Kidney glomerular epithelial cell (primary cell): ENCODE results near the gene KPNB1.

Experiments used
- DNase-seq: peaks from one replicate; lab custom pipeline; 2025; lab: John Stamatoyannopoulos, UW

The KPNB1 gene

DNA sequence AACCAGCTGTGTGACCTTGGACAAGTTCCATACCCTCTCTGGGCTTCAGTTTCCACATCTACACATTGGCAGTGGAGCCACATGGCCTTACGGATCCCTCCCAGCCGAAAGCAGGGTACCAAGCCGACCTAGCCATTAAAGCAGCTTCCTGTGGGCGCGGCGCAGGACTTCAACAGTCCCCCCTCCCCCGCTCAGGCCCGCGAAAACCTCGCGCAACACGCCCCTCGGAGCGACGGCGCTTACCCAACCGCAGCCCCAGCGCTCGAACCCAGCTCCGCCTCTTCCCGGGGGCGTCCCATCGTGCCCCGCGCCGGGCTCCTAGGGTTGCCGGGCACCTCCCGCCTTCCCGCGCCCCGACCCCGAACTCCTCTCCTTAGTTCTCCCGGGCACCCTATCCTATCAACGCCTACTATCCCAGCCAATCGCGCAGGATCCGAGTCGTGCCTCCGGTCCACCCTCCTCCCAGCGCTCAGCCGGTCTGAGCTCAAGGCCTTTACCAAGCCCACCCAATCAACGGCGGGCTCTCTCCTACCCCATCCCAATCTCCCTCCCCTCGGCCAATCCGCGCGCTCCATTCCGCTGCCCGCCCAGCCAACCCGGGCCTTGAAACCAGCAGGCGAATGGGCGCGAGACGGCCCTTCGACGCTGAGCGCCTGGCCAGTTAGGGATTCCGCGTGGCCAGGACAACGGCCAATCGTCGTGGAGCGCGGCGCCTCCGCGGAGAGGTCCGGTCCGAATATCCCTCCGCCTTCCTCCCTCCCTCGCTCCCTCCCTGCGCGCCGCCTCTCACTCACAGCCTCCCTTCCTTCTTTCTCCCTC lies at the start of gene KPNB1:
Gene KPNB1, plus strand, starts transcription at position 767 of the 819 bp plus-strand sequence. CDS start 326 bp downstream, outside the sequence.
- peak; percentile 99 for DNase-seq

DNA sequence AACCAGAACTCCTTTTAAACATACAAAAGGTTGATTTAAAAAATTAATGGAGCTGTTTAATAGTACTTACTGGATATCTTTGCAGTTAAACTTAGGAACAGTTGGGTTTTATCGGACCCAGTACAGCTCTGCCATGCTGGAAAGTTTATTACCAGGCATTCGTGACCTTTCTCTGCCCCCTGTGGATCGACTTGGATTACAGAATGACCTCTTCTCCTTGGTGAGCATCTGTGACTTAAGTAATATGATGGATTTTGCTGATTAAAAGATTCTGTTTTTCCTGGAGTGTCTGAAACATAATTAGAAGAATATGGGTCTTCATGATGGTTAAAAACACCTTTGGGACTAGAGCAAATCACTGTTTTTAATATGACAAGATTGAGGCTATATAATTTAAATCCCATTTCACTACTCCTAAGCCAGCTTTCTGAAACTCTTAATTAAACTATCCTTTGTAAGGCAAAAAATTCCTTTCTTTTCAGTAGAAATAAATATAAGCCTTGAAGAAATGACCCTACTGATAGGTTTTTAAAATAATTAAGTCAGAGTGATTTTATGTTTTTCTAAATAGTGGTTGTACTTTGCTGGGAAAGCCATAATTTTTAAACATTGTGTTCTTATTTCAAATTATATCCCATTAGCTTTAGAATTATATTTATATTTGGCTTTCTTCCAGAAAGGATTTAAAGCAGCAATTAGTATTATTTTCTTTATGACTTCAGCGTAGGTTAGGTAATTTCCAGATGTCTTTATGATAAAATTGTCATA lies 45.7 kb upstream of the KPNB1 start:
- DNase-seq = no peak

DNA sequence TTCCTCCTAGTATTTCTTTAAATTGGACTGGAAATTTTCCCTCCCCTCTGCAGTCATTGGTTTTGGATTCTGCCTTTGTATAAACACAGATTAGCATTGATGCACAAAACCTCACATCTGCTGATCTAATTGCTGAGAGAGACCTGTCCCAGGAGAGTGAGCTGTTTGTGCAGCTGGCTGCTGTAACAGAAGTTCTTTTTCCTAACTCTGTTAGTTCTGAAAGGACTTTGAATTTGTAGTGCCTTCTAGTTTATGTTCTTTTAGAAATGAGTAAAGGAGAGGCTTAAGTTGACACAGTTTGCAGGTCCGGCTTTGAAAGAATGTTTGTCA lies 45.2 kb upstream of the KPNB1 start:
- DNase-seq = no peak

DNA sequence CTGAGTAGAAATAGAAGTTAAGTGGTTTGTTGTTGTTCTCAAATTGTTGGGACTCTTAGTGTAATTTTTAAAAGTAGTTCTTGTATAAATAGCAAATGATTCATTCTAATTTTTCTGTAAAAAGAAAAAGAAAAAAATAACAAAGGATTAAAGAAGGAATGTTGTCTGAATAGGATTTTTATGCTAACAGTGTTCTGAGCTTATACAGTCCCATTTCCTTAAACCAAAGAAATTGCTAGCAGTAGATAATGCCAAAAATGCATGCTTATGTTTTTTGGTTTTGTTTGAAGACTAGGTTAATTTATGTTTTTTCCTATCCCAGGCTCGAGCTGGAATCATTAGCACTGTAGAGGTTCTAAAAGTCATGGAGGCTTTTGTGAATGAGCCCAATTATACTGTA lies 44.7 kb upstream of the KPNB1 start:
- no peak for DNase-seq

- DNase-seq = no peak
These were observed 42.2 kb upstream of the KPNB1 start for GRCh38 chr17:47607481-47607880.

- DNase-seq = peak; percentile 18
These were observed 38.1 kb upstream of the KPNB1 start for GRCh38 chr17:47611372-47612350.

DNA sequence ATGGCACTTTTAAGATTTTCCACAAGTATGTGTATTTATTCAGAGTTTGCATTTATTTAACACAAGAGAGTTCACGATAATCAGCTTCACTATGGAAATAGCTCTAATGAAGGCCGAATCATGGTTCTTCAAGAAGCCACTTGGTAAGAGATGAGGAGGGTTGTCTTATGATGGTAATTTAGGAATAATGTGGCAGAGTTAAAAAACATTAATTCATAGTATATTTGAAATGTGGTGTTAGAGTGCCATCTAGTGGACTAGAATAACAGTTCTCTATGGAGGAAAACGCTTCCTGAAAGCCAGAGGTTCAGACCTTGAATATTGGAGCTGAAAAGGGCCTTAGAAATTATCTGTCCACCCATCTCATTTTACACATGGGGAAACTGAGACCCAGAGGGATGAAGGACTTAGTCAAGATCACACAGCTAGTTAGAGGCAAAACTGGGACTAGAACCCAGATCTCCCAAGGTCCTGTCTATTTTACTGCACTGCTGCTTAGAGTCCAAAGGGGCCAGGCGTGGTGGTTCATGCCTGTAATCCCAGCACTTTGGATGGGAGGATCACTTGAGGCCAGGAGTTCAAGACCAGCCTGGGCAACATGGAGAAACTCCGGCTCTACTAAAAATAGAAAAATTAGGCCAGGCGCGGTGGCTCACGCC lies 33.8 kb upstream of the KPNB1 start:
- DNase-seq = peak; percentile 67

DNA sequence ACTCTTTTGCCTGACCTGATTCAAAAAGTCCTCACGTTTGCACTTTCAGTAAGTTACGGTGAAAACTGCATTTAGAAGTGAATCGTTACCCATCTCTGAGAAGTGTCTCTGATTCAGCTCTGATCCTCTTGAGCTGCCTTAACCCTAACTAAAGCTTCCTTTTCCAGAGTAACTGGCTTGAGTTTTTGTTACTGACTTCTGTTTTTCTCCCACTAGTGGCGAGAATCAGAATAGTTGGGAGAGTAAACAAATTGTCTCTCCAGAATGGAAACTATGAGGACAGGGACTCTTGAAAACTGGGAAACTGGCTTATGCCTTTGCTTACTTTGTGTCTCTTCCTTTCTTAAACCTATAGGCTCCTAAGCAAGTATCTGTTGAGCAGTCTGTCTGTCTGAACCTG lies 31.3 kb upstream of the KPNB1 start:
- no peak for DNase-seq

- DNase-seq = no peak
These were observed 29.0 kb upstream of the KPNB1 start for GRCh38 chr17:47620503-47621245.

DNA sequence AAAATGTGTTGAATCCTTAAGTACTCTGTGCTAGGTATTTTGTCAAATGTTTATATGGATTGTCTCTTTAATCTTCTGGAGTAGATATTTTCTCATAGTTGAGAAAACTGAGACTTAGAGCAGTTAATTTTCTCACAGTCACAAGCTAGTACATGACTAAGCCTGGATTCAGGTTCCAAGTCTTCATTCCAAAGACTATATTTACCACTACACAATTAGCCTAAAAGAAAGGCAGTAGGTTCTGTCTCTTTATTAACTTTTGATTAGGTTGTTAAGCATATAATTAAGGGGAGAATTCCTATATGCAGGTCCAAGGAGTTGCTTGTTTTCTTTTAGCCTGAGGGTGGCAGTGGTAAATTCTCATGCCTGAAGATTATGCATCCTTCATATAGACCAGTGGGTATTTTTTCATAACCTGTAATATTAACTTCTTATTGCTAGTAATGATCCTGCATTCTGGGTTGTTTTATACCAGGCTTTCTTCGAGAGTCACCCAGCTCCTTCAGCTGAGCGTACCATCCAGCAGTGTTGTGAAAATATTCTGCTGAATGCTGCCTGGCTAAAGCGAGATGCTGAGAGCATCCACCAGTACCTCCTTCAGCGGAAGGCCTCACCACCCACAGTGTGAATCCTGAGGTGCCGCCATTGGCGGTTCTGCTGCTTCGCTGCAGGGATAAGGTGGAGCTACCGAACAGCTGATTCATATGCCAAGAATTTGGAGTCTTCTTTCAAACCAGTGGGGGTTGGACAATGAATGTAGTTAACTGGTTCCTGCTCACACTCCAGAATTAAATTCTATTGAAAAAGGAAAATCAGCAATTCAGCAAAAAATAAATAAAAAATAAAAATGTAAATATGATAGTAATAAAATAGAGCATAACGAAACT lies 28.2 kb upstream of the KPNB1 start:
- DNase-seq = peak; percentile 93

- no peak for DNase-seq
These were observed 27.6 kb upstream of the KPNB1 start for GRCh38 chr17:47622180-47622549.

GRCh38 chr17:47624727-47625068 lies 25.0 kb upstream of the KPNB1 start:
- no peak for DNase-seq

GRCh38 chr17:47628014-47628566 lies 21.6 kb upstream of the KPNB1 start:
- DNase-seq = no peak

GRCh38 chr17:47629826-47630225 lies 19.9 kb upstream of the KPNB1 start:
- DNase-seq = no peak

- DNase-seq = no peak
These were observed 19.1 kb upstream of the KPNB1 start for GRCh38 chr17:47630614-47631013.

DNA sequence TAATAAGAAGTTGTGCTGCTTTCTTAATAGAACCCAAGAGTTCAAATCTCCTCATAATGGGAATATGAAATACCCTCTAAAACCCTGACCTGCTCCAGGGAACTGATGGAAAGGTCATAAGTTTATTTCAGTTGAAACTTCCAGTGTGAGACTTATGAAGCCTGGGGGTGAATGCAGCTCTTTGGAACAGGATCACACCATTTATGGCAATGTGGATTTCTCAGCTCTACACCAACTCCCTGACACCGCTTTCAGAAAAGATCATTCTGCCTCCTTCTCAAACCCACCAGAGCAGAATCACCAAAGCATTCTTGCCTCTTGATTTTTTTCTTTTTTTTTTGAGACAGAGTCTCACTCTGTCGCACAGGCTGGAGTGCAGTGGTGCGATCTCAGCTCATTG lies 16.7 kb upstream of the KPNB1 start:
- no peak for DNase-seq

GRCh38 chr17:47633996-47634395 lies 15.7 kb upstream of the KPNB1 start:
- no peak for DNase-seq

DNA sequence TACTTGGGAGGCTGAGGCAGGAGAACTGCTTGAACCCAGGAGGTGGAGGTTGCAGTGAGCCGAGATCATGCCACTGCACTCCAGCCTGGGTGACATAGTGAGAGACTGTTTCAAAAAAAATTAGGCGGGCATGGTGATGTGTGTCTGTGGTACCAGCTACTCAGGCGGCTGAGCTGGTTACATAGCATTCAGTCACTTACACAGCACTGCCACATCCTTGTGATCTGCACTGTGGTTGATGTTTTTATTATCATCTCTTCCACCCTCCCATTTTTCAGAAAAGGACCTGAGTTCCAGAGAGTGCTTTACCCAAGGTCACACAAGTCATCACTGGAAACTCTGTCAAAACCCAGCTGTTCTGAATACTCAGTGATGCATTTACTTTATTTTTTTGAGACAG lies 14.8 kb upstream of the KPNB1 start:
- no peak for DNase-seq

DNA sequence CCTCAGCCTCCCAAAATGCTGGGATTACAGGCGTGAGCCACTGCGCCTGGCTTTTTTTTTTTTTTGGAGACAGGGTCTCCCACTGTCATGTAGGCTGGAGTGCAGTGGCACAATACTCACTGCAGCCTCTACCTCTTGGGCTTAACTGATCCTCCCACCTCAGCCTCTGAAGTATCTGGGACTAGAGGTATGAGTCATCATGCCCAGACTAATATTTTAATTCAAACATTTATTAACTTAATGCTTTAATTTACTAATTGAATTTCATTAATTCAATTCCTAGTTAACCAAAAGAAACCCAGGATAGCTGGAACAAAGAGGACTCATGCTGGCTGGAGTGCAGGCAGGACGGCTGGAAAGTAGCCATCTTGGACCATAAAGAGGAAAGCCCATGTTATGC lies 14.0 kb upstream of the KPNB1 start:
- DNase-seq = no peak
